GM12801 (cell line): Measurements from ENCODE around the gene CLTC.

Experiments used
- CTCF ChIP-seq: IDR thresholded peaks from one replicate; pipeline ENCODE4 v1.5.1; 2011; ENCODE audit warnings: control low read depth; ENCODE audit not compliant: insufficient read length; ENCODE audit errors: extremely low read depth

The CLTC gene

GRCh38 chr17:59619298-59620063 is at the start of gene CLTC:
Gene CLTC (plus strand): TSS chr17:59619895. CDS start chr17:59620132, 237 bp downstream.
- TF ChIP-seq CTCF: no peak

GRCh38 chr17:59572301-59572924 is 47.3 kb upstream of the CLTC start:
- TF ChIP-seq CTCF: no peak

GRCh38 chr17:59600169-59600568 is 19.5 kb upstream of the CLTC start:
- TF ChIP-seq CTCF: no peak

GRCh38 chr17:59601130-59601529 is 18.6 kb upstream of the CLTC start:
- TF ChIP-seq CTCF: no peak

GRCh38 chr17:59607061-59607460 is 12.6 kb upstream of the CLTC start:
- TF ChIP-seq CTCF: no peak

- TF ChIP-seq CTCF: no peak
These were observed 11.8 kb upstream of the CLTC start for GRCh38 chr17:59607817-59608403.

GRCh38 chr17:59611503-59611902 is 8.2 kb upstream of the CLTC start:
- no peak for TF ChIP-seq CTCF
